NCI-H524 treated with DMSO at 0.1 percent for 48 hours (cell line): ENCODE measurements around the gene OCEL1.
"Not testable (repeated sequence)": the region's sequence is repeated elsewhere in the genome, so short reads cannot be mapped to it uniquely, and the experiment has no call there.

ENCODE experiments used
- DNase-seq: peaks from one replicate; lab custom pipeline; 2025; lab: John Stamatoyannopoulos, UW

OCEL1 gene, protein sequence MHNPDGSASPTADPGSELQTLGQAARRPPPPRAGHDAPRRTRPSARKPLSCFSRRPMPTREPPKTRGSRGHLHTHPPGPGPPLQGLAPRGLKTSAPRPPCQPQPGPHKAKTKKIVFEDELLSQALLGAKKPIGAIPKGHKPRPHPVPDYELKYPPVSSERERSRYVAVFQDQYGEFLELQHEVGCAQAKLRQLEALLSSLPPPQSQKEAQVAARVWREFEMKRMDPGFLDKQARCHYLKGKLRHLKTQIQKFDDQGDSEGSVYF

DNA sequence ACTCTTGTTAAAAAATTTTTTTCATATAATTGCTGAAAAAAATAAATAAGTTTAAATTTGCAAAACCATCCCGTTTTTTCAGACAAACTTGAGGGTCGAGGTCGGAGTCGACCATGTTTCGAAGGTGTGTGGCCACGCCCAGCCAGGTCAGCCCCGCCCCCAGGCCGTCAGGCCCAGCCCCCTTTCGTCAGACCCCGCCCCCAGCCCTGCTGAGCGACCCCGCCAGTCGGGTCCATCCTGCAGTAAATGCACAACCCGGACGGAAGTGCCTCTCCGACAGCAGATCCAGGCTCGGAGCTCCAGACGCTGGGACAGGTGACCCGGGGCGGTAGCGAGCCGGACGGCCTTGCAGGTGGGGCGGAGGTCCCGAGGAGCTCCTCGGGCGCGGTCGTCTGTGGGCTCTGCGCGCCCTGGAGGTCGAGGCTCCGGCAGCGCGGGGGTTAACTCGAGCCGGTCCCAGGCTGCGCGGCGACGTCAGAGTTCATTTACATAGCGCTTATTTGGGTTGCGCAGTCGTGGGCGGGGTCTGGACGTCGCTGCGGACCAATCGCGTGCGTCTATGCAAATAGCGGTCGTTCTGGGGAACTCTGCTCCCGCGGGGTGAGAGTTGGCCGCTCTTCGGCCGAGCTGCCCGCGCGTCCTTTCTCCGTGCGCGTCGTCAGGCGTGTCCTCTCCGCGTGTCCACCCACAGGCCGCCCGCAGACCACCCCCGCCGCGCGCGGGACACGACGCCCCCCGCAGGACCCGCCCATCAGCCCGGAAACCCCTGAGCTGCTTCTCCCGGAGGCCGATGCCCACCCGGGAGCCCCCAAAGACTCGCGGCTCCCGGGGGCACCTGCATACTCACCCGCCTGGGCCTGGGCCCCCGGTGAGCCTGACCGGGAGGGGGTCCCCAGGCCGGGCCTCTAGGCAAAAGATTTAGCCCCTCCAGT, at the start of gene OCEL1:
Gene OCEL1 (plus strand): TSS at position 225 of the 932 bp plus-strand sequence. CDS start 22 bp downstream, at position 247.
- DNase-seq = peak; percentile 98

DNA sequence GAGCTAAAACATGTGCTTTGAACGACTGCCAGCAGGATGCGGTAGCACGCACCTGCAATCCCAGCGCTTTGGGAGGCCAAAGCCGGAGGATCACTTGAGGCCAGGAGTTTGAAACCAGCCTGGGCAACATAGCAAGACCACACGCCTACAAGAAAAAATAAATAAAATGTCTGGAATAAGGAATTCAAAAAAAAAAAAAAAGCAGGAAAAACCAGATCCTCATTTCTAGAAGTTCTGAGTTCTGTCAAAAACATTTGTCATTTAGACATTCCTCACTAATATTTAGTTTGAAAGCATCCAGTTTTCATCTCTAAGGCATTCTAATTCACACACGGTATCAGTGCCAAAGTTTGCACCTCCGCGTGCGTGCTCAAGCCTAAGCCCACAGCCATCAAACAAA, 47.7 kb upstream of the OCEL1 start:
- DNase-seq = no peak

DNA sequence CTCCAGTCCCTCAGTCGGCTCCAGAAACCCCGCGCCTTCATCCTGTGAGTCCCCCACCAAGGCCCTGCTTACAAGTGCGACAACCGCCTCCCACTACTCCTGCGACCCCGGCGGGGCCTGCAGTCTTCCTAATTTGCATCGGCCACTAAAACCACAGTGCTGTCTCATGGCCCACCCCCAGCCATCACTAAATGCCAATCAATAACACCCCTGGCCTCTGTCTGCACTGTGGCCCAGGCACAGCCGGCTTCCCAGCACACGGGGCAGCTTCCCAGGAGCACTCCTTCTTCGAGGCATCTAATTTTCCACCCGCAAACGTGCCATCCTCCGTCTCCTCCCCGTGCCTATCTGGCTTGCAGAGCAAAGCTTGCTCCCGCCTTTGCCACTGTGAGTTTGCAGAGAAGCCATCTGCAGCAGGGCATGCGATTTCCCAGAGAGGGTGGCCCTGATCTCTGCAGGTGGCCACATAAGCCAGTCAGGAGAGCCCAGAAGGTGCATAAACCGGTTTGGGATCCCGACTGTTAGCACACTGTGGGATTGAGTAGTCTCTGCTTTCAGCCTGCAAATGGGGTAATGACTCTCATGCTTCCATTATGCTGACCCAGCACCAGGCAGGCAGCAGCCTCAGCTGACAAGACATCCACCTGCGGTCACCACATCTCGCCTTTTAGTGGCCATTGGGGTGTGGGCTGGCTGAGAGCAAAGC, 44.9 kb upstream of the OCEL1 start:
- DNase-seq = no peak

DNA sequence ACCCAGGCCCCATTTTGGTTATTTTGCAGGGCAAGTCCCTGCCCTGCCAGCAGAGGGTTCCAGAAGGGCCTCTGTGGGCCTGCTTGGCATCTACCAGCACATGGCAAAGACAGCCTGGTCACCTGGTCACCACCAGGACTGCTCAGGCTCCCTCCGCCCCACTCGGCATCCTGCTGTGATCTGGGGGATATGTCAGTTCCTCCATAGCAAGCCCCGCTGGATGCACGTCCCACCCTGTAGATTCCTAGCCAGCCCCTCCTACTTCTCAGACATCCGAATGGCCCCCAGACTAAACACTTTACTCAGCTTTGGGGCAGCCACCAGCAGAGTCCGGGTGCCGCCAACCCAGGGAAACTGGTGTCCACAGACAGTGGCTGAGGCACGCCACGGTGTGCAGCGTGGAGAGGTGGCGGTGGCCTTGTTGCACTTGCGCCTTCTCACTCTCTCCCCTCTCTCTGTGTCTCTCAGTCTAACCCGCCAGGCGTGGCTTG, 42.7 kb upstream of the OCEL1 start:
- DNase-seq = no peak

DNA sequence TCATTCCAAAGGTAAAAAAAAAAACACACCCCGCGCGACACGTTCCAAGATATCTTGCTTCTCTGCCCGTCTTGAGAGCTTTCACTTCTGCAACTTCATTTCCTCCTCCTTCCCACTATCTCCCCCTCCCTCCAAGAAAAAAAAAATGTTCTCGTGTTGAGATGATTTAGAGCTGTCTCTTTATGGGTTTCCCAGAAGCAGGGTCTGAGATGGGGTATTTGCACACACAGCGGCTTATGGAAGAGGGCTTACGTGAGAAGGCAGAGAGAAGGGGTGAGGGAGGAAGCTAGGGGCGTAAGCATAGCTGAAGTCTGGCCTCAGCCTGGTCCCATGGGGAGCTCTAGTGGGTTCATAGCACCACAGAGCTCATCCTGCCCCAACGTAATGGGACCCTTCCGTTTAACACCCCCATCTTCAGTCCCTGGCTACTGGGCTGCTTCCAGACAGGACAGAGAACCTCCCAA, 42.1 kb upstream of the OCEL1 start:
- DNase-seq = no peak

DNA sequence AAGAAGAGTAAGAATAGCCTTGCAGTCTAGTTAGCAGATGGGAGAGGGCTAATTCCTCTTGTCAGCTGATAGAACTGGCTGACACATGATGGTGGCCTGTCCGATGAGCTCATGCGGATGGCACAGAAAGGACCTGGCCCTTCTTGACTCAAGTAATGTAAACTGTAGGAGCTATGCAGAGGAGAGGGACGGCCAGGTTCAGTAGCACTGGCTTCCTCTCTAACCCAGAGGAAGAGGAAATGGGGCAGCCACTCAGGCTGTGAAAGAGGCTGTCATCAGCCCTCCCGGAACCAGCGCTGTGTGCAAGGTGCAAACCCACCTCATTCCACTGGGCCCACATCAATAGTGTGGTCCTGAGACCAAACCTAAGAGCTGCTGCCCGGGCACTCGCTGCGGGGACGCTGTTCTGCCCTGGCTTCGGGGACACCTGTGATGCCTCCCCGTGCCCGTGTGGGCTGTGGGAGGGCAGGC, 41.6 kb upstream of the OCEL1 start:
- no peak for DNase-seq

DNA sequence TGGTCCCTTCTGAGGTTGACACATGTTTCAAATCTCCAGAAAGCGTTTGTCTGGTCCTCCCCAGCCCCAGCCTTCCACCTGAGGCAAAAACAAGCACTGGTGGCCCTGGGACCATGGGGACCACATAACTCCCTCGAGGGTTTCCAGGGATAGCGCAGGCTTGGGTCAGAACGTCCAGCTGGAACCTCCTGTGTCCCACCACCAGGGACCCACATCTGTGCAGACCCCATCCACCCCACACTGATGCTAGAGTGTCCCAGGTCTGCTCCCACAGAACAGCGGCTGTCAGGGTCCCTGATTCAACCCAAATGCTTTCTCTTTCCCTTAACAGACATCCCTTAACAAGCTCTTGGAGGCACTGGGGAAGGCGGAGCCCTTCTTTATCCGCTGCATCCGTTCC, 40.4 kb upstream of the OCEL1 start:
- no peak for DNase-seq

DNA sequence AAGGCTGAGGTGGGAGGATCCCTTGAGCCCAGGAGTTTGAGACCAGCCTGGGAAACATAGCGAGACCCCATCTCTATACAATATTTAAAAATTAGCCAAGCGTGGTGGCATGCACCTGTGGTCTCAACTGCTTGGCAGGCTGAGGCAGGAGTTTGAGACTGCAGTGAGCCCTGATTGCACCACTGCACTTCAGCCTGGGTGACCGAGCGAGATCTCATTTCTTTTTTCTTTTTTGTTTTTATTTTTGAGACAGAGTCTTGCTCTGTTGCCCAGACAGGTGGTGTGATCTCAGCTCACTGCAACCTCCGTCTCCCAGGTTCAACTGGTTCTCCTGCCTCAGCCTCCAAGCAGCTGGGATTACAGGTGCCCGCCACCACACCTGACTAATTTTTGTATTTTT, 34.3 kb upstream of the OCEL1 start:
- not testable (repeated sequence) for DNase-seq

DNA sequence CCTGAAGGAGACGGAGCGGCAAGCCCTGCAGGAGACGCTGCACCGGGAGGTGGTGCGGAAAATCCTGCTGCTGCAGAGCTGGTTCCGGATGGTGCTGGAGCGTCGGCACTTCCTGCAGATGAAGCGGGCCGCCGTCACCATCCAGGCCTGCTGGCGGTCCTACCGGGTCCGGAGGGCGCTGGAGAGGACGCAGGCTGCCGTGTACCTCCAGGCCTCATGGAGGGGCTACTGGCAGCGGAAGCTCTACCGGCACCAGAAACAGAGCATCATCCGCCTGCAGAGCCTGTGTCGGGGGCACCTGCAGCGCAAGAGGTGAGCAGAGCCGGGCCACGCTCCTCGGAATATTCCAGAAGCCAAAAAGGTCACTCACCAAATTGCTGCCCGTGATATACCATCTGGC, 33.3 kb upstream of the OCEL1 start:
- no peak for DNase-seq

DNA sequence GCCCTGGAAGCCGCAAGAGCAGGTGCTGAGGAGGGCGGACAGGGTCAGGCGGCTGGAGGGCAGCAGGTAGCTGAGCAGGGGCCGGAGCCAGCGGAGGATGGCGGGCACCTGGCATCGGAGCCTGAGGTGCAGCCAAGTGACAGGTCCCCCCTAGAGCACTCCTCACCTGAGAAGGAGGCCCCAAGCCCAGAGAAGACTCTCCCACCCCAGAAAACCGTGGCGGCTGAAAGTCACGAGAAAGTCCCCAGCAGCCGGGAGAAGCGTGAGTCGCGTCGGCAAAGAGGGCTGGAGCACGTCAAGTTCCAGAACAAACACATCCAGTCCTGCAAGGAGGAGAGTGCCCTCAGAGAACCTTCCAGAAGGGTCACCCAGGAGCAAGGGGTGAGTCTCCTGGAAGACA, 31.4 kb upstream of the OCEL1 start:
- DNase-seq = no peak

DNA sequence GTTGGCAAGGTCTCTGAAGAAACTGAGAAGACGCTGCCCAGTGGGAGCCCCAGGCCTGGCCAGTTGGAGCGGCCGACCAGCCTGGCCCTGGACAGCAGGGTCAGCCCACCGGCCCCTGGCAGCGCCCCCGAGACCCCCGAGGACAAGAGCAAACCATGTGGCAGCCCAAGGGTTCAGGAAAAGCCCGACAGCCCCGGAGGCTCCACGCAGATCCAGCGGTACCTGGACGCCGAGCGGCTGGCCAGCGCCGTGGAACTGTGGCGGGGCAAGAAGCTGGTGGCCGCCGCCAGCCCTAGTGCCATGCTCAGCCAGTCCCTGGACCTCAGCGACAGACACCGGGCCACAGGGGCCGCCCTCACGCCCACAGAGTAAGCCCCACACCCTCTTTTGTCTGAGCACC, 30.9 kb upstream of the OCEL1 start:
- DNase-seq = no peak

DNA sequence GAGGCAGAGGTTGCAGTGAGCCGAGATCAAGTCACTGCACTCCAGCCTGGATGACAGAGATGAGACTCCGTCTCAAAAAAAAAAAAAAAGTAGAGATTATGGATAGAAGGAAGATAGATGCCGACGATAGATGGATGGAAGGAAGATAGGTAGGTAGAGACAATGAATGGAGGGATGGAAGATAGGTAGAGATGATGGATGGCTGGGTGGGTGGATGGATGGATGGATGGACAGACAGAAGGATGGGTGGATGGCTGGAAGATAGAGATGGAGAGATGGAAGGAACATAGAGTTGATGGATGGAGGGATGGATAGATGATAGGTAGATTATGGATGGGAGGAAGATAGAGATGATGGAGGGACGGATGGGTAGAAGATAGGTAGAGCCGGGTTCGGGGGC, 29.4 kb upstream of the OCEL1 start:
- no peak for DNase-seq

DNA sequence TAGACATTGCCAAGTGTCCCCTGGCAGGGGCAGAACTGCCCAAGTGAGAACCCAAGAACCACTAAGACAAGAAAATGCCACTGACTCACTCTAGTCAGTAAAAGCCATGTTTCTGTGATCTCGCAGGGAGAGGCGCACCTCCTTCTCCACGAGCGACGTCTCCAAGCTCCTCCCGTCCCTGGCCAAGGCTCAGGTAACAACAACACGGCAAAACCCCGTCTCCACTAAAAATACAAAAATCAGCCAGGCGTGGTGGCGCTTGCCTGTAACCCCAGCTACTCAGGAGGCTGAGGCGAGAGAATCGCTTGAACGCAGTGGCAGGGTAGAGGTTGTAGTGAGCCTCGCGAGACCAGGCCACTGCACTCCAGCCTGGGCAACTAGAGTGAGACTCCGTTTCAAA, 28.4 kb upstream of the OCEL1 start:
- DNase-seq = no peak

DNA sequence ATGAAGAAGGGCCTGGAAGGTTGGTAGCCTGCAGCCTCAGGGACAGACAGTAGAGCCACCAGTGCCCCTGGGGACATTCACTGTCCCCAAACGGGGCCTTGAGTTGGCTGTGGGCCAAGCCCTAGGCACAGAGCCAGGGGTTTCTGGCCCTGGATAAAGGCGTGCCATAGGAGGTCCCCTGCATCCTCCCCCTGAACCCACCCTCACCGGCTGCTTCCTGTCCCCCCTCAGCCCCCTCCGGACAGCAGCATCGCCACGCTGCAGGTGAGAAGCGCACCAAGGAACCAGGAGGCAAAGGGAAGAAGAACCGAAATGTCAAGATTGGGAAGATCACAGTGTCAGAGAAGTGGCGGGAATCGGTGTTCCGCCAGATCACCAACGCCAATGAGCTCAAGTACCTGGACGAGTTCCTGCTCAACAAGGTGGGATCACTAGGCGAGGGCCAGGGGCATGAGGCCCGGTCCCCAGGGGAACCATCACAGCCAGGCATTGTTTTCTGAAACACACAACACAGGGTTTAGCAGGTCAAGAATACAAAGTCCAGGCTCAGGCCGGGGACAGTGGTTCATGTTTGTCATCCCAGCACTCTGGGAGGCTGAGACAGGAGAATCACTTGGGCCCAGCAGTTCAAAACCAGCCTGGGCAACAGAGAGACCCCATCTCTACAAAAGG, 25.5 kb upstream of the OCEL1 start:
- DNase-seq = no peak

DNA sequence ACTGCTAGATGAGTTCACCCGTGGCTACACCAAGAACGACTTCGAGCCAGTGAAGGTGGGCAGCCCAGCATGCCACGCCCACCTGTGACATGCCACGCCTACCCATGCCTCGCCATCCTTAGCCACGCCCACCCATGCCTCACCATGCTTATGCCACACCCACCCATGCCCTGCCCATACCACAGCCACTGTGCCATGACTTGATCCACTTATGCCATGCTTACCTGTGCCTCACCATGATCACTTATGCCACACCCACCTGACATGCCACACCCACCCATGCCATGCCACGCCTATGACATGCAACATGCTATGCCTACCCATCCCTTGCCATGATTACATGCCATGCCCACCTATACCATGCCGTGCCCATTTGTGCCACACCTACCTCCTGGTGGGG, 23.8 kb upstream of the OCEL1 start:
- DNase-seq = no peak

DNA sequence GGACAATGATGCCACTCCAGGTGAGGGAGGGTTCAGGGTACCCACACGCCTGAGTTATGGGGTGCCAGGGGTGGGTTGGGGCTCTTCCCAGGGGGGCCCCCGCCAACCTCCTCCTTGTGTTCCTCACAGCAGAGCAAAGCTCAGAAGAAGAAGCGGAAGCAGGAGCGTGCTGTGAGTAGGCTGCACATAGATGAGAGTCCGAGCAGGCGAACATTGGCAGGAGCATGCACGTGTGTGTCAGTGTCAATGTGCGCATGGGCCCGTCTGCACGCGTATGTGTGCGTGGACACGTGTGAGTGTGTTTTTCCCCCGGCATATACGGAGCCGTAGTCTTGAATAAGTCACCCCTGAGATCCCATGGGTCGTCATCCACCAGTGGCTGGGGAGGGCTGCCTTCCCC, 23.3 kb upstream of the OCEL1 start:
- no peak for DNase-seq

DNA sequence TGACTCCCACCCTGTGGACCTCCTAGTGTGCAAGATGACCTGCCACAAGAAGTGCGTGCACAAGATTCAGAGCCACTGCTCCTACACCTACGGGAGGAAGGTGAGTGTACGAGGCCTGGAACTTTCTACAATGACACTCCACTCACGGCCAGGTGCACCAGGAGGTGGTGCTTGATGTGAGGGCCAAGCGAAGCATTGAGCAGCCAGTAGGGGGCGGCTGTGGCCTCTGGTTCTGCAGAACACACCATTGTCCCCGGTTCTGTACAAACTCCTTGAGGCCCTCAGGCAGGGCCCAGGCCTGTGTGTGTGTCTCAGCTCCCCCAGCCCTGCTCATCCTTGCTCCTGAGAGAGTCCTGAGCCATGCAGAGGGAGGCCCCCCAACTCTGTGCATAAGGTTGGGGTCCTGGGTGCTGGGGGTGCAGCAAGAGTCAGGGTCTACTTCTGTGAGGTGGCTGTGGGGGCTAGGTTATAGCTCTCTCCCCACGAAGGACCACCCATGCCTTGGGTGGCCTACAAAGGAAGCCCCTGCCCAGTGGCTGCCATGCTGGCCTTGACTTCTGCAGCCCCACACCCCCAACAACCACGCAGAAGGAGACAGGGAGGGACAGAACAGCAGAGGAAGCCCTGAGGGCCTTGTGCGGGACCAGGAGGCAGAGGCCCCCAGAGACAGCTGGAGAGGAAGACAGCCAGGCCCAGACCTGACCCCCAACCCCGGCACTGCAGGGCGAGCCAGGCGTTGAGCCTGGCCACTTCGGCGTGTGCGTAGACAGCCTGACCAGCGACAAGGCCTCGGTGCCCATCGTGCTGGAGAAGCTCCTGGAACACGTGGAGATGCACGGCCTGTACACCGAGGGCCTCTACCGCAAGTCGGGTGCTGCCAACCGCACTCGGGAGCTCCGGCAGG, 20.5 kb upstream of the OCEL1 start:
- DNase-seq = no peak

DNA sequence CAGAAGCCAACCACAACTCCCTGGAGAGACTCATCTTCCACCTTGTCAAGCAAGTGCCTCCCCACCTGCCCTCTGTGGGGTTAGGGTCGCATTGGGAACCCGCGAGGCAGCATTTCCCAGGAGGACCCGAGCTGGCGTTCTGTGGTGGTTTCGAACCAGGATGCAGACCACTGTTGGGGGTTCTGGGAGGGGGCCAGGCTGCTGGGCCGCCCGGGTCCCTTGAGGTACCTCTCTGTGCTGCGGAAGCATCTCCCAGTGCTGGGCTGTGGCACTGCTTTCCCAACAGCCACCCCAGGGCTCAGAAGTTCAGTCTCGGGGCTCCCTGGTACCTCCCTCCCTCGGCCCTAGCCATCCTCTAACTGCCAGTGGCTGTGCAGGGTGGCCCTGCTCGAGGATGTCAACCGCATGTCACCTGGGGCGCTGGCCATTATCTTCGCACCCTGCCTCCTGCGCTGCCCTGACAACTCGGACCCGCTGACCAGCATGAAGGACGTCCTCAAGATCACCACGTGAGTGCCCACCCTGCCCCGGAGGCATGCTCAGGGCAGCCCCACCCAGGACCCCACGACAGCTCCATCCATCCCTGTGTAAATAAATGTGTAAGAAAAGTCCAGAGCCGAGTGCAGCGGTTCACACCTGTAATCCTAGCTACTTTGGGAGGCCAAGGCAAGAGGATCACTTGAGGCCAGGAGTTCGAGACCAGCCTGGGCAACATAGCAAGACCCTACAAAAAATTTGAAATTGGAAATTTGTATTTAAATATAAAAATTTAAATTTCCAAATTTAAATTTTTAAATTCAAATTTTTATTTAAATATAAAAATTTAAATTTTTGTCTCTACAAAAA, 19.1 kb upstream of the OCEL1 start:
- DNase-seq = no peak

DNA sequence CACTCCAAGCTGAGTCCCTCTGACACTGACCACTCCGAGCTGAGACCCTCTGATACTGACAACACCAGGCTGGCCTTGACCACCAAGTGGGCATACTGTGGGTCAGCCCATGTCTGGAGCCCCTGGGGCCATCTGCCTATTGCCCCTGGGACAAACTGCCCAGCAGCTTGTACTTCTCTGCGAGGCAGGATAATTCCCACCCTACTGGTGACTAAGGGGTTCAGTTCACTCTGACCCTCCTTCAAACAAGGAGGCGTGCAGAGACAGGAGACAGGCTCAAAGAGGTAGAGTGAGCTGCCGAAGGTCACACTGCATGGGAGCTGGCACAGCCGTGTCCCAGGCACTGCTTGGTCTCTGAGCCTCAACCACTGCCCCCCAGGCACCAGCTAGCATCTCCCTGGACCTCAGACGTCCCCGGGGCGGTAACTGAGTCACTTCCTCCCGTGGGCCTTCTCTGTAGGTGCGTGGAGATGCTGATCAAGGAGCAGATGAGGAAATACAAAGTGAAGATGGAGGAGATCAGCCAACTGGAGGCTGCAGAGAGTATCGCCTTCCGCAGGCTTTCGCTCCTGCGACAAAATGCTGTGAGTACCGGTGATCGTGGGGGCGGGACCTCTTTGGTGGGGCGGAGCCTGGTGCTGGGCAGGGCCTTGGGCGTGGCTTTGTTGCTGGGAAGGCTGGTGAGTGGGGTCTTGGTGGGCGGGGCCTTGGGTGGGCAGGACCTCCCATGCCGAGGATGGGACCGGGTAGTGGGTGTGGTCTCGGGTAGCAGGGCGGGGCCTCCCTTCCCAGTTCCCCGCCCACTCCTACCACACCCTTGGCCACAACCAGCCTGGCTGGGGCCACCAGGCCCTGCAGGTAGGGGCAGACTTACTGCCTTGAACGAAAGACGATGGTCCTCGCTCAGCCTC, 16.6 kb upstream of the OCEL1 start:
- DNase-seq = no peak
